Pancreas (tissue), 10 donors: ENCODE measurements around the gene NAB2. TPM values are rescaled to one million over a fixed set of nuclear protein-coding genes. Genes with fewer than 3 reads are reported as not detected.

Experiments used
- ATAC-seq, 4 donors: fragments of 200-7000 bp; cut with Tn5 transposase; one replicate each; pipeline versions ENCODE4 v1.8.0 to v1.9.1; 2020; ENCODE audit warnings: mild to moderate bottlenecking in 4 of 4, moderate library complexity in 4 of 4
- DNase-seq, 6 donors: peaks; one replicate each; pipeline ENCODE4 v3.0.0-alpha.2; 2020
- FAIRE-seq: peaks from 2 replicates; lab custom pipeline; 2012; peaks lifted over from hg19 to GRCh38; lab: Jason Lieb, UNC
- H3K27ac ChIP-seq, 4 donors: fragments of 200-600 bp; sonication (generic); 1 replicate in 3 of 4; 2 replicates in 1 of 4; pipeline versions ENCODE4 v1.5.0 to v1.8.0; 2020
- H3K27me3 ChIP-seq, 4 donors: fragments of 200-600 bp; one replicate each; pipeline ENCODE4 v1.8.0; 2021
- H3K36me3 ChIP-seq, 3 donors: fragments of 200-600 bp; sonication (generic) in 1 of 3; one replicate each; pipeline versions ENCODE4 v1.5.0 to v1.8.0; 2020 to 2021
- H3K4me1 ChIP-seq, 3 donors: fragments of 200-600 bp; one replicate each; pipeline ENCODE4 v1.8.0; 2021
- H3K4me3 ChIP-seq, 4 donors: fragments of 200-600 bp; sonication (generic) in 2 of 4; one replicate each; pipeline versions ENCODE4 v1.5.0 to v1.8.0; 2020 to 2021
- H3K9me3 ChIP-seq, 4 donors: fragments of 200-600 bp; one replicate each; pipeline ENCODE4 v1.8.0; 2021
- CTCF ChIP-seq, 4 donors: fragments of 200-600 bp; sonication (generic) in 3 of 4; IDR thresholded peaks; one replicate each; pipeline versions ENCODE4 v1.5.0 to v1.8.0; 2021; ENCODE audit warnings: antibody characterized with exemption in 4 of 4
- WGBS, 2 donors: extraction: QIAGEN DNeasy Blood & Tissue Kit; methylation state at CpG; one replicate each; pipeline ENCODE4 v1.1.7; 2013; 5-methylcytosine and 5-hydroxymethylcytosine counted together
- intact Hi-C, 3 donors: fragments of 100-400 bp; cut with DNase I; formaldehyde crosslinking; loops; one replicate each; pipeline versions ENCODE4 v1.11.1 to v1.14.2; 2022
- polyA plus RNA-seq, 2 donors: library from polyadenylated mRNA; stranded (reverse); fragments of 200-250 nt; gene quantifications; one replicate each; pipeline ENCODE4 v1.2.3, GENCODE V29; 2013
- total RNA-seq, 6 donors: library from RNA; stranded (reverse); fragmentation: NEBNext Ultra II Directional in 4 of 6; extraction: Animal tissue kit (Norgen Biotek cat#: 25700) in 4 of 6; gene quantifications; one replicate each; pipeline versions ENCODE4 v1.2.1 to v1.2.4, GENCODE V29; 2021 to 2023
- donor health status: healthy with polysubstance abuse.
- donor health status: DM: no; HTN: no; CAD: no; lungs with moderate emphysema.
- donor health status: DM: no; HTN: no; CAD: no.
- donor health status: control.
- donor health status: control.
- donor health status: Bipolar disorder and iron deficiency.
- donor health status: DM: yes; HTN: yes; CAD: no.
- donor health status: DM: no; HTN: no; CAD: no.
- donor health status: DM: no; HTN: no; CAD: no.
- donor health status: DM: yes; HTN: yes; CAD: no.

The NAB2 gene
- total and polyA plus RNA-seq, 8 donors = 2.1 to 21.3 (median 5.6) TPM

- TF ChIP-seq CTCF (IDR thresholded peaks at IDR 0.05) = no peak
- intact Hi-C loops = no loop called here
Measured at GRCh38 chr12:57055824-57056223, 33.1 kb upstream of the NAB2 start.

GRCh38 chr12:57057067-57057751 is 31.7 kb upstream of the NAB2 start:
- ATAC-seq = no peak
- H3K9me3 ChIP-seq = no peaks in the 10 kb centered on the region
- intact Hi-C loops = no loop called here
- WGBS, 2 donors = 91 to 94% methylated on average over 6 of the region's 6 CpGs
- no peak for TF ChIP-seq CTCF (IDR thresholded peaks at IDR 0.05)
- no peak for FAIRE-seq
- no peaks in the 10 kb centered on the region for H3K27me3 ChIP-seq
- H3K4me3 ChIP-seq = no peak overlapping the region
- H3K27ac ChIP-seq = no peak overlapping the region
- no peak for DNase-seq
- peaks cover 0 to 5% (median 3%) of the 10 kb centered on the region in 3 donors for H3K36me3 ChIP-seq
- no peaks in the 10 kb centered on the region for H3K4me1 ChIP-seq

More at GRCh38 chr12:57055824-57056223, 33.1 kb upstream of the NAB2 start:
- H3K4me1 ChIP-seq = no peaks in the 10 kb centered on the region
- peaks cover 0 to 5% (median 3%) of the 10 kb centered on the region in 3 donors for H3K36me3 ChIP-seq
- no peaks in the 10 kb centered on the region for H3K27me3 ChIP-seq
- WGBS, 2 donors = 45 to 46% methylated on average over 3 of the region's 3 CpGs
- H3K4me3 ChIP-seq = no peak overlapping the region
- no peak for DNase-seq
- no peak for ATAC-seq
- no peak for FAIRE-seq
- H3K27ac ChIP-seq = no peak overlapping the region
- H3K9me3 ChIP-seq = no peaks in the 10 kb centered on the region

- TF ChIP-seq CTCF (IDR thresholded peaks at IDR 0.05) = no peak
- H3K4me3 ChIP-seq = no peak overlapping the region
- DNase-seq = no peak
- H3K4me1 ChIP-seq = no peaks in the 10 kb centered on the region
- WGBS, 2 donors = 94 to 97% methylated on average over 1 of the region's 1 CpG
- H3K27me3 ChIP-seq = no peaks in the 10 kb centered on the region
- no peaks in the 10 kb centered on the region for H3K9me3 ChIP-seq
- intact Hi-C loops = no loop called here
- FAIRE-seq = no peak
- H3K36me3 ChIP-seq = peaks cover 0 to 5% (median 3%) of the 10 kb centered on the region in 3 donors
- no peak overlapping the region for H3K27ac ChIP-seq
- no peak for ATAC-seq
Measured at GRCh38 chr12:57058454-57058853, 30.5 kb upstream of the NAB2 start.

- peak in 1 of 4 donors; percentile 45 for ATAC-seq
- WGBS, 2 donors = 76 to 83% methylated on average over 5 of the region's 5 CpGs
- H3K27me3 ChIP-seq = no peaks in the 10 kb centered on the region
- peaks cover 0 to 5% (median 3%) of the 10 kb centered on the region in 3 donors for H3K36me3 ChIP-seq
- no peak for DNase-seq
- intact Hi-C loops = loop anchor here in 1 of 3 donors (10.0 kb wide), 1 partner anchor 111 kb away; no protein-coding TSS in a partner anchor
- no peak overlapping the region for H3K27ac ChIP-seq
- no peak for TF ChIP-seq CTCF (IDR thresholded peaks at IDR 0.05)
- no peaks in the 10 kb centered on the region for H3K4me1 ChIP-seq
- H3K9me3 ChIP-seq = no peaks in the 10 kb centered on the region
- no peak for FAIRE-seq
- no peak overlapping the region for H3K4me3 ChIP-seq
Measured at GRCh38 chr12:57063991-57064685, 24.8 kb upstream of the NAB2 start.
